Smooth muscle cell (in vitro differentiated cells): ENCODE measurements around the gene ST3GAL5. TPM values are rescaled to one million over a fixed set of nuclear protein-coding genes. Genes with fewer than 3 reads are reported as not detected.

ENCODE experiments used
- DNase-seq: peaks from one replicate; lab custom pipeline; 2025; ENCODE audit not compliant: unreplicated experiment; lab: John Stamatoyannopoulos, UW
- H2AFZ ChIP-seq: fragments of 200-600 bp; sonication (generic); 2 replicates; pipeline ENCODE4 v1.6.0; 2016; ENCODE audit warnings: antibody characterized with exemption, low read depth, mild to moderate bottlenecking
- H3F3A ChIP-seq: fragments of 200-600 bp; sonication (generic); 2 replicates; pipeline ENCODE4 v1.6.0; 2017; ENCODE audit warnings: antibody characterized with exemption, low read depth
- H3K27ac ChIP-seq: fragments of 200-600 bp; sonication (generic); 2 replicates; pipeline ENCODE4 v1.5.1; 2016; ENCODE audit warnings: low read depth, mild to moderate bottlenecking
- H3K27me3 ChIP-seq: fragments of 200-600 bp; sonication (generic); 2 replicates; pipeline ENCODE4 v1.6.1; 2016; ENCODE audit warnings: low read depth, mild to moderate bottlenecking
- H3K36me3 ChIP-seq: fragments of 200-600 bp; sonication (generic); 2 replicates; pipeline ENCODE4 v1.5.1; 2016; ENCODE audit warnings: low read depth
- H3K4me1 ChIP-seq: fragments of 200-600 bp; sonication (generic); 2 replicates; pipeline ENCODE4 v1.5.1; 2016; ENCODE audit warnings: low read depth
- H3K4me2 ChIP-seq: fragments of 200-600 bp; sonication (generic); 2 replicates; pipeline ENCODE4 v1.6.0; 2016; ENCODE audit warnings: mild to moderate bottlenecking
- H3K4me3 ChIP-seq: fragments of 200-600 bp; sonication (generic); 2 replicates; pipeline ENCODE4 v1.5.1; 2016; ENCODE audit warnings: mild to moderate bottlenecking
- H3K79me2 ChIP-seq: fragments of 200-600 bp; sonication (generic); 2 replicates; pipeline ENCODE4 v1.6.0; 2016; ENCODE audit warnings: low read depth, mild to moderate bottlenecking
- H3K9ac ChIP-seq: fragments of 200-600 bp; sonication (generic); 2 replicates; pipeline ENCODE4 v1.6.0; 2016; ENCODE audit warnings: low read depth
- H3K9me3 ChIP-seq: fragments of 200-600 bp; sonication (generic); replicated peaks from 2 replicates; pipeline ENCODE4 v1.5.1; 2016; ENCODE audit warnings: low read depth
- H4K20me1 ChIP-seq: fragments of 200-600 bp; sonication (generic); 2 replicates; pipeline ENCODE4 v1.6.0; 2016; ENCODE audit warnings: low read depth
- CTCF ChIP-seq: fragments of 200-600 bp; sonication (generic); IDR thresholded peaks from 2 replicates; pipeline ENCODE4 v1.5.1; 2017; ENCODE audit warnings: borderline replicate concordance, mild to moderate bottlenecking, antibody characterized with exemption; ENCODE audit not compliant: insufficient read depth, poor library complexity, severe bottlenecking
- WGBS: methylation state at CpG from one replicate; pipeline ENCODE4 v1.1.7; 2016; ENCODE audit warnings: low lambda C conversion rate; 5-methylcytosine and 5-hydroxymethylcytosine counted together
- polyA plus RNA-seq: library from polyadenylated mRNA; unstranded; fragments of >200 nt; fragmentation: Nextera tagmentation; extraction: Ambion mirVana; gene quantifications from 2 replicates; pipeline ENCODE4 v1.2.1, GENCODE V29; 2016
- total RNA-seq: library from RNA; depleted of rRNA; stranded (reverse); fragments of >200 nt; gene quantifications from 2 replicates; pipeline ENCODE4 v1.2.3, GENCODE V29; 2014

Gene ST3GAL5
- total and polyA plus RNA-seq, 2 experiments from 2014 or later, result 10.9 to 26.4 TPM

GRCh38 chr2:85790032-85790431, 98.8 kb downstream of the ST3GAL5 start:
- no peaks in the 10 kb centered on the region for H4K20me1 ChIP-seq
- no peaks in the 10 kb centered on the region for H3K36me3 ChIP-seq
- H2AFZ ChIP-seq, result no peak overlapping the region
- H3F3A ChIP-seq, result no peaks in the 10 kb centered on the region
- H3K27me3 ChIP-seq, result no peaks in the 10 kb centered on the region
- DNase-seq, result no peak
- 95% methylated on average over 4 of the region's 4 CpGs for WGBS
- H3K4me2 ChIP-seq, result no peak overlapping the region
- H3K9me3 ChIP-seq, result no peaks in the 10 kb centered on the region
- no peak for TF ChIP-seq CTCF
- no peaks in the 10 kb centered on the region for H3K4me1 ChIP-seq
- H3K79me2 ChIP-seq, result no peaks in the 10 kb centered on the region
- no peak overlapping the region for H3K27ac ChIP-seq
- no peak overlapping the region for H3K4me3 ChIP-seq
- H3K9ac ChIP-seq, result no peak overlapping the region

- H3K27ac ChIP-seq, result no peak overlapping the region
- no peaks in the 10 kb centered on the region for H3K4me1 ChIP-seq
- H3K79me2 ChIP-seq, result no peaks in the 10 kb centered on the region
- no peak for DNase-seq
- H3K4me3 ChIP-seq, result no peak overlapping the region
- H4K20me1 ChIP-seq, result no peaks in the 10 kb centered on the region
- H3K4me2 ChIP-seq, result no peak overlapping the region
- H2AFZ ChIP-seq, result no peak overlapping the region
- no peaks in the 10 kb centered on the region for H3K36me3 ChIP-seq
- 95% methylated on average over 5 of the region's 5 CpGs for WGBS
- no peak for TF ChIP-seq CTCF
- H3K27me3 ChIP-seq, result no peaks in the 10 kb centered on the region
- H3K9ac ChIP-seq, result no peak overlapping the region
- H3F3A ChIP-seq, result no peaks in the 10 kb centered on the region
- H3K9me3 ChIP-seq, result no peaks in the 10 kb centered on the region
These were observed 99.5 kb downstream of the ST3GAL5 start for GRCh38 chr2:85789271-85789670.

GRCh38 chr2:85788603-85789002, 100.2 kb downstream of the ST3GAL5 start:
- no peaks in the 10 kb centered on the region for H3K36me3 ChIP-seq
- WGBS, result 94% methylated on average over 3 of the region's 3 CpGs
- H4K20me1 ChIP-seq, result no peaks in the 10 kb centered on the region
- H3K9me3 ChIP-seq, result no peaks in the 10 kb centered on the region
- no peaks in the 10 kb centered on the region for H3K27me3 ChIP-seq
- no peak overlapping the region for H3K4me3 ChIP-seq
- no peak overlapping the region for H3K27ac ChIP-seq
- no peak overlapping the region for H3K9ac ChIP-seq
- no peak for DNase-seq
- H3K4me1 ChIP-seq, result no peaks in the 10 kb centered on the region
- H2AFZ ChIP-seq, result no peak overlapping the region
- H3K79me2 ChIP-seq, result no peaks in the 10 kb centered on the region
- no peak for TF ChIP-seq CTCF
- no peaks in the 10 kb centered on the region for H3F3A ChIP-seq
- no peak overlapping the region for H3K4me2 ChIP-seq

- 95% methylated on average over 6 of the region's 6 CpGs for WGBS
- Histone ChIP-seq H3F3A (no peaks in the 10 kb centered on the region), H3K27ac (no peak overlapping the region), H3K4me2 (no peak overlapping the region), H3K4me3 (no peak overlapping the region), H3K79me2 (no peaks in the 10 kb centered on the region), H3K9ac (no peak overlapping the region), H3K9me3 (no peaks in the 10 kb centered on the region), H3K36me3 (no peaks in the 10 kb centered on the region), H3K4me1 (no peaks in the 10 kb centered on the region), H3K27me3 (no peaks in the 10 kb centered on the region), H4K20me1 (no peaks in the 10 kb centered on the region), H2AFZ (no peak overlapping the region)
- no peak for DNase-seq
- no peak for TF ChIP-seq CTCF
These were observed 100.8 kb downstream of the ST3GAL5 start for GRCh38 chr2:85787981-85788340.
